DMS 273 treated with DMSO at 0.1 percent for 48 hours (cell line): ENCODE data around the gene BACH2.
A peak's percentile ranks its signal among the peaks of the same experiment; 100 is the strongest.

Experiments
- DNase-seq: peaks from one replicate; lab custom pipeline; 2025; lab: John Stamatoyannopoulos, UW

The BACH2 gene

GRCh38 chr6:90237350-90237990 lies 59.2 kb downstream of the BACH2 start:
- DNase-seq, result no peak

DNA sequence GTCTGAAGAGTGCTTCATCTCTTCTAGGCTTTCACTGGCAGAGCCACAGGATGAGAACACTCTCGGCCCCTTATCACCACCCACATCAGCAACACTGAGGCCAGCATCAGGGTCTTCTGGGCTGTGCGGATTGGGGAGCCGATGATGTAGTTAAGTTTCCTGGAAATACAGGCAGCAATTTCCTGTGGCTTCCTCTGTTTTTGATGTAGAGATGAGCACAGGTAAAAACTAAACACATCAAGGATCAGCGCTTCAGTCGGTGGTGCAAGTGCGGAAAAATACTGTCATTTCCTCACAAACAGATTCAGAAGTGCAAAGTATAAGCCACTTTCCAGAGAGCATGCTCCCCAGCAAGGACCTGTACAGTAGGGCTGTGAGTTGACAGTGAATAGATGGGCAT lies 62.6 kb downstream of the BACH2 start:
- DNase-seq, result no peak

DNA sequence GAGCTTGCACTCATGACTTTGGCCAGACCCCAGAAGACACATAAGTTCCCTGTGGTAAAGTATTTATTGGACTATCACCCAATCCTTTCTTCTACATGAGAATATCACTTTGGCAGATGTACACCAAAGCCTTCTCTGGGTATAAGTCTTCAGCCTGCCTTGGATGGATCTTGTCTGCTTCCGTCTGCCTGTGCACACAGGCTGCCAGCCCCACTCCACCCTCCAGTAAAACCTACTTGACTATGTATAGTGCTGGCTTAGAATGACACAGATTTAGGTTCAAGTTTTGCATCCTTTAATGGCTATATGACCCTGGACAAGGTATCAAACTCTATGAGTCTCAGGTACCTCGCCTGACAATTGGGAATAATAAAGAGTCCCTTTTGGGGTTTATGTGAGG lies 63.4 kb downstream of the BACH2 start:
- no peak for DNase-seq

GRCh38 chr6:90231798-90232197 lies 64.8 kb downstream of the BACH2 start:
- DNase-seq, result no peak

DNA sequence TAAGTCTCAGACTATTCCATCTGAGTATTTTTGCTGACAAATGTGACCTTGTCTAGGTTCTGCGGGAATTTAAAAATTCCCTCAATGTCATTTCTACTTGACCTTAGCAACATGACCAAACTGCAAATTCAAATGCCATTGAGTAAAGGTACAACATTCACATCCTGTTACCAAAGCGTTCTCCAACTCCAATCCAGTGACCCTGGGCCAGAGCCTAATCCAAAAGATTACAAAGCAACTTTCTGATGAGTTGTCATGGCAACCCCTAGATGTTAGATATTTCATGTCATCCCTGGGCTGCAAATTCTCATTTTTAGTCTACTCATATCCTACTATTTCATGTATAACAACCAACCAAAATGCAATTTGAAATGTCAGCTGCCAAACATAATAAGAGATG lies 65.3 kb downstream of the BACH2 start:
- no peak for DNase-seq

- no peak for DNase-seq
Measured at GRCh38 chr6:90230548-90231215, 66.0 kb downstream of the BACH2 start.

- DNase-seq, result no peak
Measured at GRCh38 chr6:90229331-90230010, 67.2 kb downstream of the BACH2 start.

DNA sequence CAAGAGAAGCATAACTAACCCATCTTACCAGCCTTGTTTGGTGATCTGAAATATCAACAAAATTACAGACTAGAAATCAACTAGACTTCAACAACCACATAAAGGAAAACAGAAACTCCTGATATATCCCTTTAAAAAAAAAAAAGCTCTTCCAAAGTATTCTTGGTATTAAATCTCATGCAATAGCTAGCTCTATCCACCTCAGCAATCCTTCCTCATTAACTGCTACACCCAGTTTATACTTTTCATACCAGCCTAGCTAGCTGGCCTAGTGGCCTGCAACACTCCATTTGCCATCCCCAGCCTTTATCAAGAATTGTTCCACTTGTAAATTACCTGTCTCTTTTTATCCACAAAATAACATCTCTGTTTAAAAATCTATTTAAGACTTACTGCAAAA lies 69.0 kb downstream of the BACH2 start:
- DNase-seq, result no peak

GRCh38 chr6:90227213-90227612 lies 69.4 kb downstream of the BACH2 start:
- no peak for DNase-seq

DNA sequence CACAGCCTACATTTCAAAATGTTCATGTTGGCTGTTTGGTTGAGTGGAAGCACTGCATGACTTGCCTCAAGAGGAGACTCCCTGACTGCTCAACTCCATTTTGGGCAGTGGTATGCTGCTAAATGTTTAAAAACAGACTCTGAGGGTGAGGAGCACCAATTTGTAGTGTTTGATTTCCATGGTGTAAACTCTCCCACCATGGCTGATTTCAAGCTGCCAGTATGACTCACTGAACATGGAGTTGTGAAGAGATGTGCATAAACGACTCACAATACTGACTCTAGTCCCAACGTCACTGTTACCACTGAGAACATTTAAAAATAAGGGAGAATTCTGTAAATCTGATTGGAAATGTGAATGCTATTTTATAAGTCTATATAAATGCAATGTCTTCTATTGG lies 70.4 kb downstream of the BACH2 start:
- DNase-seq, result no peak

- no peak for DNase-seq
Measured at GRCh38 chr6:90224196-90224595, 72.4 kb downstream of the BACH2 start.

DNA sequence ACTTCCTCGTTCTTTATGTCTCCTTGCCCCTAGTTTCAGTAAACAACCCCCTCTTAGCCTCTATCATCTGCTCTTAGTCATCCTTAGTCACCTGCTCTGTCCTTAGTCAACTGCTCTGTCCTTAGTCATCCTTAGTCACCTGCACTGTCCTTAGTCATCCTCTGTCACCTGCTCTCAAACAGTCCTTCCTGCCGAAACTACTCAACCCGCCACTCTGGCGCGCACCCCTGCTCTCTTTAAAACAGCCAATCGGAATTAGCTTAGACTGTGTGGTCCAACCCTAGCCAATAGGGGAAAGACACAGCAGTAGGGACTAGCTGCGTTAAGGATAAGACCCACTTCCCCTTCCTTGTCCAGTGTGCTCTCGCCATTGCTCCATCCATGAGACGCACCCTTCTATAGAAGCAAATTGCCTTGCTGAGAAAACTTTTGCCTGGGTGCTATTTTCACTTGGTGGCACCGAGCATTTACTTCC lies 73.9 kb downstream of the BACH2 start:
- DNase-seq, result no peak

GRCh38 chr6:90222008-90222407 lies 74.6 kb downstream of the BACH2 start:
- no peak for DNase-seq

DNA sequence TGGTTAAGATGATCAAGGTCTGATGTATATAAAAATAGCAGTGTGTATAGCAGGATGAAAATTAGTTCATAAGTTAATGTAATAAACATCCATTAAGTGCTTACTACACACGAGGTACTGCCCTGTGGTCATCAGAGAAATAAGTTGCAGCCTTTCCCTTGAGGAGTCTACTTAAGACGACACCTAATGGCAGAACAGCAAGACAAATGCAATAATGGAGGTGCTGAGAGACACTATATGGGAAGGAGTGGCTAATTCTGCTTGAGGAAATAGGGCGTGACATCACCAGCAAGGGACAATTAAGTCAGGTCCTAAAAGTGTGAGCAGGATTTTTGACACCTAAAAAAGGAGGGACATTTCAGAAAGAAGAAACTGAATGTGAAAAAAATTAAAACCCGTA lies 75.2 kb downstream of the BACH2 start:
- no peak for DNase-seq

DNA sequence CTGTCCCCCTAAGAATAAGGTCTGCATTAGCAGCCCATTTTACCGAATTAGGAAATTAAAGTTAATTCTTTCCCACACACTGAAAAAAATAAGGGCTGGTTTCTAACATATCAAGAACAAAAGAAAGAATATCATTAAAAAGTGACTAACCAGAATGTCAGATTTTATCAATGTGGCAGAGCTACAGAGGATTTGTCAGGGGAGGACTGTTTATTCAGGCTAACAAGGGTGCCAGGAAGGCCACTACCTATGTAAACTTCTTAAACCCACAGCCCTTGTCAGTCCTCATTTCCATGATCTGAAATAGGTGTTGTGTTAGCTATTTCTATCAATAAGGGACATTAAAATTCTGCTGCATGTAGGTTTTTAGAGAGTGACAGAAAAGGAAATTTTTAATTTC lies 76.4 kb downstream of the BACH2 start:
- no peak for DNase-seq

- peak; percentile 98 for DNase-seq
Measured at GRCh38 chr6:90219209-90219985, 77.2 kb downstream of the BACH2 start.

- DNase-seq, result no peak
Measured at GRCh38 chr6:90218959-90219208, 77.8 kb downstream of the BACH2 start.

DNA sequence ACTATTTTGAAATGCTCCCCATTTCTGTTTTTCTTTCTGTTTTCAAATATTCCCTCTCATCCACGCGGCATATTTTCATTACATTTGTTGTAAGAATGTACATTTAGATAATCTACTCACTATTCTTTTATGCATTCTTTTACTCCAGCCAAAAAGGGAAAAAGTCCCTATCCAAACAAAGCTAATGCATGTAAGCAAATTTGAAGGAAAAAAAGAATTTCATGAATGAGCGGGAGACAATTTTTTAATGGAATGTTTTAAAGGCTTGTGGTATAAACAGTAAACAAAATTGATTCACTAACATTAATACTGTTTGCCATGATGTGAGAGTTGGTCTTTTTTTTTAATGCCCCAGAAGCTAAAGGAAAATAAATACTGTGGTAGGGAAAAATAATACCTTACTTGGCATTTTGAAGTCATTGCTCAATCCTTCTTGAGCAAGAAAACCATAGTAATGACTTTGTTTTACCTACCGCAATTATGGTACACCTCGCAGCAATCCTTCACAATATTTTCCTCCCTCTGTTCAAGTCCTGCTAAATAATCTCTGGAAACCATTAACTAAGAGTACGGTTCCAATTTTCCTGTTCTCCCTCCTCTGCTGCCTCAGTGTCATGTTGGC lies 79.0 kb downstream of the BACH2 start:
- no peak for DNase-seq

GRCh38 chr6:90216072-90216977 lies 80.3 kb downstream of the BACH2 start:
- DNase-seq, result no peak

- no peak for DNase-seq
Measured at GRCh38 chr6:90214966-90215365, 81.7 kb downstream of the BACH2 start.

GRCh38 chr6:90214461-90214860 lies 82.2 kb downstream of the BACH2 start:
- DNase-seq, result no peak
